NB4 (cell line): ENCODE results near the gene APC2.

ENCODE experiments used
- POLR2A ChIP-seq: IDR thresholded peaks from 2 replicates; pipeline ENCODE4 v1.6.1; 2011; ENCODE audit warnings: mild to moderate bottlenecking; ENCODE audit not compliant: insufficient read length; ENCODE audit errors: extremely low read depth
- TF ChIP-seq, protein P1 (sequence below): IDR thresholded peaks from one replicate; pipeline ENCODE4 v1.5.1; 2012; ENCODE audit warnings: low read depth, low read length

DNA sequence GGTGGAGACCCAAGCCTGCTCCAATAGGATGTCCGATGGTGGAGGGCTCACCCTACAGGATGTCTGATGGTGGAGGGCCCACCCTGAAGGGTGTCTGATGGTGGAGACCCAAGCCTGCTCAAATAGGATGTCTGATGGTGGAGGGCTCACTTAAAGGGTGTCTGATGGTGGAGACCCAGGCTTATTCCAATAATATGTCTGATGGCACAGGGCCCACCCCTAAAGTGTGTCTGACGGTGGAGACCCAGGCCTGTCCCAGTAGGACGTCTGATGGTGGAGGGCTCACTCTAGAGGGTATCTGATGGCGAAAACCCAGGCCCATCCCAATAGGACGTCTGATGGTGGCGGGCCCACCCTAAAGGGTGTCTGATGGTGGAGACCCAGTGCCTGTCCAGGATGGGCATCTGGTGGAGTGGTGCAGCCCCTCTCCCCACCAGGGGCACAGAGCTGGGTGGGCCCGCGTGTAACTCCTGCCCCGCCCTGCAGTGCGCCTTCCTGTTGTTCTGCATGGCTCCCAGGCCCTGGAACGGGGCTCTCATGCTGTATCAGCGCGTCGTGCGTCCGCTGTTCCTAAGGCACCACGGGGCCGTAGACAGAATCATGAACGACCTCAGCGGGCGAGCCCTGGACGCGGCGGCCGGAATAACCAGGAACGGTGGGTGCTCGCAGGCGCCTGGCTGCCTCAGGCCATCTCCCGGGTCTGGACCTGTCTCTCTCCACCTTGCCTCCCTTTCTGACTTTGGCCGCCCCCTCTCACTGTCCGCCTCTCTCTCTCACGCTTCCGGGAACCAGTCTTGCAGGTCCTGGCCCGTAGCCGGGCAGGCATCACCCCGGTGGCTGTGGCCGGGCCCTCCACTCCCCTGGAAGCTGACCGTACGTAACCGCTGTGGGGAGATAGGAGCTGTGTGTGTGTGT lies 46.1 kb downstream of the APC2 start:
- TF ChIP-seq, protein P1, sequence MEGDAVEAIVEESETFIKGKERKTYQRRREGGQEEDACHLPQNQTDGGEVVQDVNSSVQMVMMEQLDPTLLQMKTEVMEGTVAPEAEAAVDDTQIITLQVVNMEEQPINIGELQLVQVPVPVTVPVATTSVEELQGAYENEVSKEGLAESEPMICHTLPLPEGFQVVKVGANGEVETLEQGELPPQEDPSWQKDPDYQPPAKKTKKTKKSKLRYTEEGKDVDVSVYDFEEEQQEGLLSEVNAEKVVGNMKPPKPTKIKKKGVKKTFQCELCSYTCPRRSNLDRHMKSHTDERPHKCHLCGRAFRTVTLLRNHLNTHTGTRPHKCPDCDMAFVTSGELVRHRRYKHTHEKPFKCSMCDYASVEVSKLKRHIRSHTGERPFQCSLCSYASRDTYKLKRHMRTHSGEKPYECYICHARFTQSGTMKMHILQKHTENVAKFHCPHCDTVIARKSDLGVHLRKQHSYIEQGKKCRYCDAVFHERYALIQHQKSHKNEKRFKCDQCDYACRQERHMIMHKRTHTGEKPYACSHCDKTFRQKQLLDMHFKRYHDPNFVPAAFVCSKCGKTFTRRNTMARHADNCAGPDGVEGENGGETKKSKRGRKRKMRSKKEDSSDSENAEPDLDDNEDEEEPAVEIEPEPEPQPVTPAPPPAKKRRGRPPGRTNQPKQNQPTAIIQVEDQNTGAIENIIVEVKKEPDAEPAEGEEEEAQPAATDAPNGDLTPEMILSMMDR: no peak
- TF ChIP-seq POLR2A: no peak
